Loucy (cell line): ENCODE data around the gene ARHGAP26.

Source experiments
- EZH2phosphoT487 ChIP-seq: fragments of 200-600 bp; IDR thresholded peaks from 2 replicates; pipeline ENCODE4 v1.6.1; 2018; ENCODE audit warnings: antibody characterized with exemption, mild to moderate bottlenecking, moderate library complexity, borderline replicate concordance
- TF ChIP-seq, protein P1 (sequence below): fragments of 200-600 bp; sonication (generic); conservative IDR thresholded peaks from 2 replicates; pipeline ENCODE4 v1.5.1; 2014; ENCODE audit warnings: mild to moderate bottlenecking, antibody characterized with exemption, low read length

DNA sequence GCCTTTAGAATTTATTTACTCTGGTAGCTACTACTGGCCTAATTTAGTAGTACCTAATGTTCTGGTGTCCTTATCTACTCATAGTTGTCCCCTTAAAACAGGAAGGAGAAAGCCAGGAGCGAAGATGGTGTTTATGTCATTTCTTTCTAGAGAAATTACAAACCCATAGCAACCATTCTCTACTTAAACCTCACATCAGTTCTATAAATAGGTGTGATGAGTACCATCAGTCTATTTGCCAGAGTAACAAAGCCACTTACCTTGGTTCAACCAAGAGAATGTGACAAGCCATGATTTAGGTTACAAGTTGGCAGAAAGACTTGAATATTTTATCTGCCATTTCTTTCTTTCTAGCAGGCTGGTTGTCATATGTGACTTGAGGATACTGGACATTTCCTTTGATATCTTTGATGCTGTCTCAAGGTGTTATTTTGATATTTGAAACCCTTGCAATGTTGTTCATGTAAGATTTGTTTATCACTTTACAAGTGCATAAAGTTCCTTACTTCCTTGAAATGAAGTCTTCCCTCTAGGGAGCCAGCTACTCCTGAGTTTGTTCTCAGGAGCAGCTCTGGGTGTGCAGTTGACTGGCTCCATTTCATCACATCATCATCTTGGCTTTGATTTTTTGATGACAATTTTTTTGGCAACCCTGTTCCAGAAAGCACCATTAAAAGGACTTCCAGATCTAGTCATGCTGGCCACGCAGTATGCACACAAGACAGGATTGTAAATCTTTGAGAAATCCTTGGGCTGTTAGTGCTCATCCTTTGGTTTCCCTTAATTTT lies 286.8 kb downstream of the ARHGAP26 start:
- TF ChIP-seq, protein P1, sequence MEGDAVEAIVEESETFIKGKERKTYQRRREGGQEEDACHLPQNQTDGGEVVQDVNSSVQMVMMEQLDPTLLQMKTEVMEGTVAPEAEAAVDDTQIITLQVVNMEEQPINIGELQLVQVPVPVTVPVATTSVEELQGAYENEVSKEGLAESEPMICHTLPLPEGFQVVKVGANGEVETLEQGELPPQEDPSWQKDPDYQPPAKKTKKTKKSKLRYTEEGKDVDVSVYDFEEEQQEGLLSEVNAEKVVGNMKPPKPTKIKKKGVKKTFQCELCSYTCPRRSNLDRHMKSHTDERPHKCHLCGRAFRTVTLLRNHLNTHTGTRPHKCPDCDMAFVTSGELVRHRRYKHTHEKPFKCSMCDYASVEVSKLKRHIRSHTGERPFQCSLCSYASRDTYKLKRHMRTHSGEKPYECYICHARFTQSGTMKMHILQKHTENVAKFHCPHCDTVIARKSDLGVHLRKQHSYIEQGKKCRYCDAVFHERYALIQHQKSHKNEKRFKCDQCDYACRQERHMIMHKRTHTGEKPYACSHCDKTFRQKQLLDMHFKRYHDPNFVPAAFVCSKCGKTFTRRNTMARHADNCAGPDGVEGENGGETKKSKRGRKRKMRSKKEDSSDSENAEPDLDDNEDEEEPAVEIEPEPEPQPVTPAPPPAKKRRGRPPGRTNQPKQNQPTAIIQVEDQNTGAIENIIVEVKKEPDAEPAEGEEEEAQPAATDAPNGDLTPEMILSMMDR, result no peak
- TF ChIP-seq EZH2phosphoT487, result no peak
